Gastroesophageal sphincter (tissue), 3 donors: ENCODE data around the gene VANGL1.

Source experiments
- POLR2A ChIP-seq, 2 donors: fragments of 450-650 bp; IDR thresholded peaks; one replicate each; pipeline ENCODE4 v1.6.1; 2017; ENCODE audit warnings: antibody characterized with exemption in 2 of 2, mild to moderate bottlenecking in 2 of 2, moderate library complexity in 1 of 2
- TF ChIP-seq, protein P1 (sequence below), 4 experiments: fragments of 200-600 bp in 2 of 4; fragments of 450-650 bp in 2 of 4; sonication (generic) in 1 of 4; IDR thresholded peaks; one replicate each; pipeline ENCODE4 v1.5.1; 2017 to 2019; ENCODE audit warnings: antibody characterized with exemption in 4 of 4, mild to moderate bottlenecking in 2 of 4, moderate library complexity in 2 of 4

DNA sequence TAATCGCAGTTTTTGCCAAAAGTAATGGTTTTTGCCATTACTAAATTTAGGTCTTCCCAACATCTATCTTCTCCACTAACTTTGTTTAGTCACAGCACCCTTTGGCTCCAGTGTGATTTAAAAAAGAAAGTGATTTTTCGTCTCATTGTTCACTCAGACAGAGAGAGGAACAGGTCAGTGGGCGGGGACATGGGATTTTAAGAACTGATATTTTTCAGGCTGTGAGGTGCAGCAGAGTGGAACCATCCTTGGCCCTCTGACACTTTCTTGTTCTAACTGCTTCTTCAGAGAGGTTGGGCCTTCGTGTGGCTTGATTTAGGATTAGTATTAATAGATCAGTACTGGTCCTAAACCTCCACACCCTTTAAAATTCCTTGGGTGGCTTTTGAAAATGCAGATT lies 88.0 kb downstream of the VANGL1 start:
- TF ChIP-seq POLR2A (IDR thresholded peaks at IDR 0.05) = no peak
- TF ChIP-seq, protein P1, sequence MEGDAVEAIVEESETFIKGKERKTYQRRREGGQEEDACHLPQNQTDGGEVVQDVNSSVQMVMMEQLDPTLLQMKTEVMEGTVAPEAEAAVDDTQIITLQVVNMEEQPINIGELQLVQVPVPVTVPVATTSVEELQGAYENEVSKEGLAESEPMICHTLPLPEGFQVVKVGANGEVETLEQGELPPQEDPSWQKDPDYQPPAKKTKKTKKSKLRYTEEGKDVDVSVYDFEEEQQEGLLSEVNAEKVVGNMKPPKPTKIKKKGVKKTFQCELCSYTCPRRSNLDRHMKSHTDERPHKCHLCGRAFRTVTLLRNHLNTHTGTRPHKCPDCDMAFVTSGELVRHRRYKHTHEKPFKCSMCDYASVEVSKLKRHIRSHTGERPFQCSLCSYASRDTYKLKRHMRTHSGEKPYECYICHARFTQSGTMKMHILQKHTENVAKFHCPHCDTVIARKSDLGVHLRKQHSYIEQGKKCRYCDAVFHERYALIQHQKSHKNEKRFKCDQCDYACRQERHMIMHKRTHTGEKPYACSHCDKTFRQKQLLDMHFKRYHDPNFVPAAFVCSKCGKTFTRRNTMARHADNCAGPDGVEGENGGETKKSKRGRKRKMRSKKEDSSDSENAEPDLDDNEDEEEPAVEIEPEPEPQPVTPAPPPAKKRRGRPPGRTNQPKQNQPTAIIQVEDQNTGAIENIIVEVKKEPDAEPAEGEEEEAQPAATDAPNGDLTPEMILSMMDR (IDR thresholded peaks at IDR 0.05) = no peak
